ENCODE data around the gene MINDY4.
"Not testable (repeated sequence)": the region's sequence is repeated elsewhere in the genome, so short reads cannot be mapped to it uniquely, and the experiment has no call there.

MINDY4 gene

DNA sequence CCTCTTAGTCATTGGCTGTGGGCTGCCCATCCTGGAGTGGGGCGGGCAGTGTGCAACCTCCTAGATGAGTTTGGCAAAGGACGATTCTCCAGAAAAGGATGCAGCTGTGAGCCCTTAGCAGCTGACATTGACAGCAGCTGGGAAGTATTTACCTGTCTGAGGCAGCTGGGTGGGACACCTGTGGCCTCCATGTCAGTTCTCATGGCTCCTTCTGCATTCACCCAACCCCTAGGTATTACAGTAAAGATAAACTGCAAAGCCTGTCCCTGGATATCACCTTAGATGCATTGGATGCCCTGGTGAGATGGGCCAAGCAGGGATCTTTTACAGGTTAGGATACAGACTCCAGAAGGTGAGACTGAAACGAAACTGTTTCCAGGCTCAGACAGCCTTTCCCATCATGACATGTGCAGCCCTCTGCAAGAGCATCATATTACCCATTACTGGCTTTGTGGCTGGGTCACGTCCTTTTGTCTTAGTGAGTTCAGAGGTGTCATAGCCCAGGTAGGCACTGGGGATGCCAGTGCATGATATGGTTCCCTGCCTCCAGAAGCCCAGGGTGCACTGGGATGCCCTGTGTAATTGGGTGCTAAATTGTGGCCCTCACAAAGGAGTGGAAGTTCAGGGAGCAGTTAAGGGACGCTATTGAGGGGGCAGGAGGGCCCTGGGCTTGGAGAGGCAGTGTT is 28.9 kb downstream of the MINDY4 start:
- no peaks in the 10 kb centered on the region for H3K9me3 ChIP-seq (ENCODE audit: control insufficient read depth, low read length)
- no peaks in the 10 kb centered on the region for H3K27me3 ChIP-seq (ENCODE audit: control insufficient read depth, insufficient read depth, low read length)
- H3K36me3 ChIP-seq (ENCODE audit: control insufficient read depth, insufficient read depth, low read length) = no peaks in the 10 kb centered on the region
- H3K4me1 ChIP-seq (ENCODE audit: control insufficient read depth, insufficient read depth, low read length) = peaks cover 16% of the 10 kb centered on the region
- no peak overlapping the region for H3K4me3 ChIP-seq (ENCODE audit: low read length)
- H3K9ac ChIP-seq (ENCODE audit: low read length) = no peak overlapping the region

DNA sequence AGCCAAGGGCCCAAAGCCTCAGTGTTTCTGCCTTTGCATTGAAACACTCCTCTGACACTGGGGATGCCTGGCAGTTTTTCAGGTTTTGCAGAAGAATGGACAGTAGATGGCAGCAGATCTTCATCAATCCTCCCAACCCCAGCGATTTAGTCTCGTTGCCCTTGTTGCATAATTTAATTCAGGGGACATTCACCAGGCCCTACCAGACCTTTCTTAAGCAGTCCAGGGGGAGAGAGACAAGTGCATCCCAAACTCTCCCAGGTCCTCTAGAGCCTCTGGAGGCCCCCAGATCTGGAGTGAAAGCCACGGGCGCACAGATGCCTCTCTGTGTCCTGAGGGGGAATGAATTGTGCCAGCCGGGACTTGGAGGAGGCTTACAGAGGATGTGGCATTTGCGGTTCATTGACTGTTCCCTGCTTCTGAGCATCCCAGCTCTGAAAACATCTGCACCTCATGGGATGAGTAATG is 29.6 kb downstream of the MINDY4 start:
- H3K4me1 ChIP-seq (ENCODE audit: control insufficient read depth, insufficient read depth, low read length) = peaks cover 16% of the 10 kb centered on the region
- H3K9me3 ChIP-seq (ENCODE audit: control insufficient read depth, low read length) = no peaks in the 10 kb centered on the region
- H3K27me3 ChIP-seq (ENCODE audit: control insufficient read depth, insufficient read depth, low read length) = no peaks in the 10 kb centered on the region
- H3K9ac ChIP-seq (ENCODE audit: low read length) = no peak overlapping the region
- H3K4me3 ChIP-seq (ENCODE audit: low read length) = no peak overlapping the region
- H3K36me3 ChIP-seq (ENCODE audit: control insufficient read depth, insufficient read depth, low read length) = no peaks in the 10 kb centered on the region

DNA sequence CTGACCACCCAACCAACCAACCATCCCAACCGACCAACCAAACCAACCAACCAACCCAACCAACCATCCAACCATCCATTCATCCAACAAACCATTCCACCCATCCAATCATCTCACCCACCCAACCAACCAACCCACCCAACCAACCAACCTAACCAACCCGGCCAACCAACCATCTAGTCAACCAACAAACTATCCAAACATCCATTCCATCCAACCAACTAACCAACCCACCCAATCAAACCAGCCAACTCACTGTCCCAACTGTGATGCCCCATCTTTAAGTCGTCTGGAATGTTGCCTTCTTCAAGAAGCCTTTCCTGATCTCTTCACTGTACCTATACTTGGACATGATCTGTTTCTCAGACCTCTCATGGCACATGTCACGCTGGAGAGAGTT is 31.6 kb downstream of the MINDY4 start:
- Histone ChIP-seq H3K27me3 (ENCODE audit: control insufficient read depth, insufficient read depth, low read length) (no peaks in the 10 kb centered on the region), H3K9me3 (ENCODE audit: control insufficient read depth, low read length) (no peaks in the 10 kb centered on the region), H3K4me1 (ENCODE audit: control insufficient read depth, insufficient read depth, low read length) (peaks cover 5% of the 10 kb centered on the region), H3K36me3 (ENCODE audit: control insufficient read depth, insufficient read depth, low read length) (no peaks in the 10 kb centered on the region), H3K9ac (ENCODE audit: low read length) (no peak overlapping the region), H3K4me3 (ENCODE audit: low read length) (no peak overlapping the region)

DNA sequence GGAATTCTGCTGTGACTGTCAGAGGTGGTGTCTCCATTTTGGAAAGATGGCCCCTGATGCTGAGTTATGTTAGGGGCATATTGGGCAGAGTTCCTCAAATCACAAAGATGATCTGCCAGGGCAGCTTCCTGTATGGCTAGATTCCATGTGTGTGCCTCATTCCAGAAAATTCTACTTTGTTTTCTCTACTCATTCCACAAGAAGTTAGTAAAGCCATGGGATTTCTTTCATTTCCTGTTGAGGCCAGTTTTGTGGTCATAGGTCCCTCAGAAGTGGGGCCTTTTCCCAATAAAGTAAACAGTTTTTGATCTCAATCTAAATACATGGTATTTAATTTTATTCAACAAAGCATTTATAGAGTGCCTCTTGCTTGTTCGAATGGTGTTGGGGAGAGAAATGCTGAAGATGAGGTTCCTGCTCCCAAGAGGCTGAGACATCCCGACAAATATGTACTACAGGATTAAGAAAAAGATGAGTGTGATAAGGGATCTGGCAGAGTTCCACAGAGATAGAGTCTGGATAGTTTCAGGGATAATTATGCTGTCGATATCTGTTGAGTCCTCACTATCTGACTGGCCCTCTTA is 33.0 kb downstream of the MINDY4 start:
- H3K4me1 ChIP-seq (ENCODE audit: control insufficient read depth, insufficient read depth, low read length) = peaks cover 5% of the 10 kb centered on the region
- H3K27me3 ChIP-seq (ENCODE audit: control insufficient read depth, insufficient read depth, low read length) = no peaks in the 10 kb centered on the region
- no peak overlapping the region for H3K9ac ChIP-seq (ENCODE audit: low read length)
- no peaks in the 10 kb centered on the region for H3K9me3 ChIP-seq (ENCODE audit: control insufficient read depth, low read length)
- H3K4me3 ChIP-seq (ENCODE audit: low read length) = no peak overlapping the region
- H3K36me3 ChIP-seq (ENCODE audit: control insufficient read depth, insufficient read depth, low read length) = no peaks in the 10 kb centered on the region

DNA sequence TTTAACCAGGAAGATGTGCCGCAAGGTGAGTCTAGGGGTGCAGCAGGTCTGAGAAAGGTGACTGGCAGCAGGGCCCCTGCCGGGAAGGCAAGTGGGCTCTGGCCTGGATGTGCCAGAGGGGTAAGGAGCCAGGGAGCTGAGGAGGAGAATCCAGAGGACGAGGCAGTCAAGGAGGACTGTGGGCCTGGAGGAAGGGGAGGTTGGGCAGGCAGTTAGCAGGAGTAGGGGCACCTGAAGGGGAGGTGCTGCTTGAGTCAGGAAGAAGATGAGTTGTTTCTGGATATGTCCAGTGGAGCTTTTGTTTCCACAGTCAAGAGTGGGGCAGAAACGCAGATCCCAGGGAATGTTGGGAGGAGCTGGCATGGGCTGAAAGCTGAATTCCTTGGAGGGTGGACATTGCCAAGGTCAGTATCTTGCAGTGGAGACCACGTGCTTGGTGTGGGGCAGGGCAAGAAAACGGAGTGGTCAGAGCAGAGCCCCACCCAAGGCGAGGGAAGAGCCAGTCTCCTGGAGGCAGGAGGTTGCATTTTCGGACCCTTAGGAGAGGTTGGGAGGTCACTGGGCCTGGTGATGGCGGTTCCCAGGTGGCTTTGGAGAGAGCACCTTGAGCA is 34.0 kb downstream of the MINDY4 start:
- Histone ChIP-seq H3K4me1 (ENCODE audit: control insufficient read depth, insufficient read depth, low read length) (peaks cover 5% of the 10 kb centered on the region), H3K36me3 (ENCODE audit: control insufficient read depth, insufficient read depth, low read length) (no peaks in the 10 kb centered on the region), H3K4me3 (ENCODE audit: low read length) (no peak overlapping the region), H3K27me3 (ENCODE audit: control insufficient read depth, insufficient read depth, low read length) (no peaks in the 10 kb centered on the region), H3K9me3 (ENCODE audit: control insufficient read depth, low read length) (no peaks in the 10 kb centered on the region), H3K9ac (ENCODE audit: low read length) (no peak overlapping the region)

DNA sequence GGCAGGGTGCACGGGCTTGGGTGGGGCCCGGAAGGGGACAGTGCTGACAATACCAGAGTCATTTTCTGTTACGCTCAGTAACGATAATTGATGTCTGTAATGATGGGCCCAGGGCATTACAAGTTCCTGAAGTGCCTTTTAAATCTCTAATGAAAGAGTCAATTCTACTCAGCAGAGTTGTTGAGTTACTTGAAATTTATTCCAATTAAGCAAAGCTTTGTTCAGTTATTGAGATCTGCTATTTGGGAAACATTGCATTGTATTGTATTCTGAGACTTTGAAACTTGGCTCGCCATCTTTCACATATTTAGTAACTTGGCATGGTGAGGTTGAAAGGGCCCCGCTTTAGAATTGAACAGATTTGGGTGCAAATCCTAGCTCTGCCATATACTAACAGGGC is 34.7 kb downstream of the MINDY4 start:
- Histone ChIP-seq H3K36me3 (ENCODE audit: control insufficient read depth, insufficient read depth, low read length) (no peaks in the 10 kb centered on the region), H3K9me3 (ENCODE audit: control insufficient read depth, low read length) (no peaks in the 10 kb centered on the region), H3K27me3 (ENCODE audit: control insufficient read depth, insufficient read depth, low read length) (no peaks in the 10 kb centered on the region), H3K9ac (ENCODE audit: low read length) (no peak overlapping the region), H3K4me3 (ENCODE audit: low read length) (no peak overlapping the region), H3K4me1 (ENCODE audit: control insufficient read depth, insufficient read depth, low read length) (peaks cover 5% of the 10 kb centered on the region)

DNA sequence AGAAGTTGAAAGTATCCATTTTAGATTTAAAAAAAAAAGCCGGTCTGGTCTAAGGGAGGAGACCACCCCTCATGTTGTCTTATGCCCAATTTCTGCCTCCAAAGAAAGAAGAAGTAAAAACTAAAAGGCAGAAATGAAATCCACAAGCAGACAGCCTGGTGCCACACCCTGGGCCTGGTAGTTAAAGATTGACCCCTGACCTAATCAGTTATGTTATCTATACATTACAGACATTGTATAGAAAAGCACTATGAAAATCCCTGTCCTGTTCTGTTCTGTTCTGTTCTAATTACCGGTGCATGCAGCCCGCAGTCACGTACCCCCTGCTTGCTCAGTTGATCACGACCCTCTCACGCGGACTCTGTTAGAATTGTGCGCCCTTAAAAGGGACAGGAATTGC is 36.3 kb downstream of the MINDY4 start:
- not testable (repeated sequence) for H3K9me3 ChIP-seq (ENCODE audit: control insufficient read depth, low read length); H3K36me3 ChIP-seq (ENCODE audit: control insufficient read depth, insufficient read depth, low read length); H3K27me3 ChIP-seq (ENCODE audit: control insufficient read depth, insufficient read depth, low read length); H3K4me3 ChIP-seq (ENCODE audit: low read length); H3K4me1 ChIP-seq (ENCODE audit: control insufficient read depth, insufficient read depth, low read length); H3K9ac ChIP-seq (ENCODE audit: low read length)

DNA sequence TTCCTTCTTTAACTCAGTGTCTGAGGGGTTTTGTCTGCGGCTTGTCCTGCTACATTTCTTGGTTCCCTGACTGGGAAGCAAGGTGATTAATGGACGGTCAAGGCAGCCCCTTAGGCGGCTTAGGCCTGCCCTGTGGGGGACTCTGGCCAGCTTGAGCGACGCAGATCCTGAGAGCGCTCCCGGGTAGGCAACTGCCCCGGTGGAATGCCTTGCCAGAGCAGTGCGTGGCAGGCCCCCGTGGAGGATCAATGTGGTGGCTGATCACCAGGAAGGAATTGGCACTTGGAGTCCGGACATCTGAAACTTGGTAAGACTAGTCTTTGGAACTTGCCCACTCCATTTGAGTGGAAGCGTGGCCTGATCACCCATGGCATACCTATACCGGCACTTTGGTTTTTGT is 36.7 kb downstream of the MINDY4 start:
- not testable (repeated sequence) for H3K36me3 ChIP-seq (ENCODE audit: control insufficient read depth, insufficient read depth, low read length); H3K4me1 ChIP-seq (ENCODE audit: control insufficient read depth, insufficient read depth, low read length); H3K9me3 ChIP-seq (ENCODE audit: control insufficient read depth, low read length); H3K4me3 ChIP-seq (ENCODE audit: low read length); H3K9ac ChIP-seq (ENCODE audit: low read length); H3K27me3 ChIP-seq (ENCODE audit: control insufficient read depth, insufficient read depth, low read length)

DNA sequence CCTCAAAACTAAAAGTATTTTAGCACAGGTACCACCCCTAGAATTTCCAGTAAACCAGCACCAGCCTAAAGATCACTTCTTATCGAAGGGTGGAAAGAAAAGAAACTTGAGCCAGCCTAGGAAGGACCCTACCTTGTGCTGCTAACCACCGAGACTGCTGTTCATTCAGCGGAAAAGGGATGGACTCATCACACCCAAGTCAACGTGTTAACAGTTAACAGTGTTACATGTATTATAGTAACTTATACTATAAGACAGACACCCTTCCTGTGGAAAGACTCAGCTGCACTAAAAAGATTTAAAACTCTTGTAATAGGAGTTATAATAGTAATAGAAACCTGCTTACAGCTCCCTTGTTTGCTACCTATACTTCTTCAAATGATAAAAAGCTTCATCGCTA is 39.8 kb downstream of the MINDY4 start:
- H3K36me3 ChIP-seq (ENCODE audit: control insufficient read depth, insufficient read depth, low read length) = no peaks in the 10 kb centered on the region
- H3K9me3 ChIP-seq (ENCODE audit: control insufficient read depth, low read length) = no peaks in the 10 kb centered on the region
- H3K4me1 ChIP-seq (ENCODE audit: control insufficient read depth, insufficient read depth, low read length) = no peaks in the 10 kb centered on the region
- no peak overlapping the region for H3K4me3 ChIP-seq (ENCODE audit: low read length)
- H3K9ac ChIP-seq (ENCODE audit: low read length) = no peak overlapping the region
- H3K27me3 ChIP-seq (ENCODE audit: control insufficient read depth, insufficient read depth, low read length) = no peaks in the 10 kb centered on the region

DNA sequence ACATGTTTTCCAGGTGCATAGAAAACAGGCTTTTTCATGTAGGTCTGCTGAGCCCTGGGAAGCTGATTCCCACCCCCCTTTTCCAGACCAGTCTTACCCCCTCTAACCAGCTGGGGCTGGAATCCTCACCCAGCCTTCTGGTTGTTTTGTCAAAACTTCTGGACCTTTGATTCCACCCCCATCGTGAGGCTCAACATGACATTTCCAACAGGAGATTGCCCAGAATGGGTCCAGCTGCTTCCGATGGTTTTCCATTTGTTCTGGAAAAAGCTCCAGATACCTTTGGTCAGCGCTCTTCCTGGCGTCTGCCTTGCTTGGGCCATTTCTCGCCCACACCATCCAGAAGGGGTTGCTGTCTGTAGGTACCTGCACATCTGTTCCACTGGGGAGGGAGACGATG is 41.5 kb downstream of the MINDY4 start:
- Histone ChIP-seq H3K9me3 (ENCODE audit: control insufficient read depth, low read length) (no peaks in the 10 kb centered on the region), H3K36me3 (ENCODE audit: control insufficient read depth, insufficient read depth, low read length) (no peaks in the 10 kb centered on the region), H3K4me3 (ENCODE audit: low read length) (no peak overlapping the region), H3K27me3 (ENCODE audit: control insufficient read depth, insufficient read depth, low read length) (no peaks in the 10 kb centered on the region), H3K9ac (ENCODE audit: low read length) (no peak overlapping the region), H3K4me1 (ENCODE audit: control insufficient read depth, insufficient read depth, low read length) (no peaks in the 10 kb centered on the region)

DNA sequence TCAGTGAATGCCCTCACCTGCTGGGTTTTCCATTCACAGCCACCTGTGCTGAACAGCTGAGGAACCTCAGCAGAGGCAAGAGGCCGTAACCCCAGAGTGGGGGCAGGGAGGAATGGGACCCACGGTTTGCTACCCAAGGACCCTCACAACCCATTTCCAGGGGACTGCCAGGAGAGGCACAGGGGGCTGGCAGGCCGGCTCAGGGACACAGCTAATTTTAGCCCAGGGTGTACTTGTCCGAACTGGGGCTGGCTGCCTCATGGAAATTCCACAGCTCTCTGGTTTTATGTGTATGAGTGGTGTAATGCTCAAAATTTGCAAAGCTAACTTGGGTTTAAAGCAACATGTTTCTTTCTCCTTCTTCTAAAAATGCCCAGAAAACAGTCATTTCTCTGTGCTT is 42.2 kb downstream of the MINDY4 start:
- H3K9me3 ChIP-seq (ENCODE audit: control insufficient read depth, low read length) = no peaks in the 10 kb centered on the region
- H3K36me3 ChIP-seq (ENCODE audit: control insufficient read depth, insufficient read depth, low read length) = no peaks in the 10 kb centered on the region
- no peak overlapping the region for H3K9ac ChIP-seq (ENCODE audit: low read length)
- no peaks in the 10 kb centered on the region for H3K4me1 ChIP-seq (ENCODE audit: control insufficient read depth, insufficient read depth, low read length)
- no peaks in the 10 kb centered on the region for H3K27me3 ChIP-seq (ENCODE audit: control insufficient read depth, insufficient read depth, low read length)
- no peak overlapping the region for H3K4me3 ChIP-seq (ENCODE audit: low read length)

DNA sequence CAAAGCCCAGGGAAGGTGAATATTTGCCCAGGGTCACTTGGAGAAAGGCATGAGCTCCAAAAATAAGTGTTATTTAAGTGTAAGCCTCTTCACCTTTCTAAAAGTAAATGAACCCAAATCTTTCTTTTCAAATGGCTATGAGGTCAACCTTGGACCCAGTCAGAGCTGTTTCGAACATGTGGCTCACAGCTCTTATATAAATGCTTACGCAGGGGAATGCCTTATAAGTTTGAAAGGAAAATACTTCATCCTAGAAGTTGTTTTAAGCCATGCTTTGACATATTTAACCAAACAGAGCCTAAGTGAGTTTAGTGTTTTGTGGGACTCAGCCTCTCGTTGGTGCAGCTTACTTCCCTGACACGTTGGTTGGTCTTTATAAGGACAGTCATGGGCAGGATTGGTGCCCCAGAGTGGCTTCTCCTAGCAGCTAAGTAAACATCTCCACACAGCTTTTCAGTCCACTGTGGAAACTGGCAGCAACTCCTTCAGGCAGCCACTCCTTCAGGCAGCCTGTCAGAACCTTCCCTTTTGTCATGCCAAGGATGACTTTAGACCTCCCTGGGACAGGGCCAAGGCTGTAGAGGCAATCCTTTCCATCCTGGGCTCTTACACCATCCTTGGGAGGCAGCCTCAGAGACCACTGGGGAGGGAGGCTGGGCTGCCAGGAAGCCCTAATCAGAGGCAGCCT is 43.6 kb downstream of the MINDY4 start:
- Histone ChIP-seq H3K9ac (ENCODE audit: low read length) (no peak overlapping the region), H3K4me1 (ENCODE audit: control insufficient read depth, insufficient read depth, low read length) (no peaks in the 10 kb centered on the region), H3K9me3 (ENCODE audit: control insufficient read depth, low read length) (no peaks in the 10 kb centered on the region), H3K4me3 (ENCODE audit: low read length) (no peak overlapping the region), H3K27me3 (ENCODE audit: control insufficient read depth, insufficient read depth, low read length) (no peaks in the 10 kb centered on the region), H3K36me3 (ENCODE audit: control insufficient read depth, insufficient read depth, low read length) (no peaks in the 10 kb centered on the region)
